ENCODE results near the gene NFIX.

The NFIX gene

DNA sequence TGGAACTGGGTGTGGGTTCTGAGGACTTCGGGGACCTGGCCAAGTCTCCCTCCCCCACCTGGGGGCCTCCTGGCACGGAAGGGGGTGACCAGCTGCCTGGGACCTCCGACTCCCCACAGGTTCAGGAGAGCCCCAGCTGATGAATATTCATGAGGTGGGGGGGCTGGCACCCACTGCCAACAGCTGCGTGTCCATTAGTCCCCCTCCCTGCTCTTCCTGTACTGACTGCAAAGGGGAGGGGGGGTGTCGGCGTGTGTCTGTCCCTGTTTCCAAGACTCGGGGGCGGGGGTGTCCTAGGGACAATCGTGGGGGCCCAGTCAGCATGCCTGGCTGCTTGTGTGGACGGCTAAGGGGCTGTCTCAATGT, 10.6 kb upstream of the NFIX start:
- in situ Hi-C loops (cut with MboI; ENCODE audit: low sequenced_read_pairs, unreplicated experiment) = no loop called here
- DNase-seq (ENCODE audit: low spot score) = no peak
- TF ChIP-seq, protein P1, sequence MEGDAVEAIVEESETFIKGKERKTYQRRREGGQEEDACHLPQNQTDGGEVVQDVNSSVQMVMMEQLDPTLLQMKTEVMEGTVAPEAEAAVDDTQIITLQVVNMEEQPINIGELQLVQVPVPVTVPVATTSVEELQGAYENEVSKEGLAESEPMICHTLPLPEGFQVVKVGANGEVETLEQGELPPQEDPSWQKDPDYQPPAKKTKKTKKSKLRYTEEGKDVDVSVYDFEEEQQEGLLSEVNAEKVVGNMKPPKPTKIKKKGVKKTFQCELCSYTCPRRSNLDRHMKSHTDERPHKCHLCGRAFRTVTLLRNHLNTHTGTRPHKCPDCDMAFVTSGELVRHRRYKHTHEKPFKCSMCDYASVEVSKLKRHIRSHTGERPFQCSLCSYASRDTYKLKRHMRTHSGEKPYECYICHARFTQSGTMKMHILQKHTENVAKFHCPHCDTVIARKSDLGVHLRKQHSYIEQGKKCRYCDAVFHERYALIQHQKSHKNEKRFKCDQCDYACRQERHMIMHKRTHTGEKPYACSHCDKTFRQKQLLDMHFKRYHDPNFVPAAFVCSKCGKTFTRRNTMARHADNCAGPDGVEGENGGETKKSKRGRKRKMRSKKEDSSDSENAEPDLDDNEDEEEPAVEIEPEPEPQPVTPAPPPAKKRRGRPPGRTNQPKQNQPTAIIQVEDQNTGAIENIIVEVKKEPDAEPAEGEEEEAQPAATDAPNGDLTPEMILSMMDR (IDR thresholded peaks at IDR 0.05; ENCODE audit: borderline replicate concordance, control extremely low read depth, extremely low read depth, insufficient read depth, missing control alignments) = no peak

DNA sequence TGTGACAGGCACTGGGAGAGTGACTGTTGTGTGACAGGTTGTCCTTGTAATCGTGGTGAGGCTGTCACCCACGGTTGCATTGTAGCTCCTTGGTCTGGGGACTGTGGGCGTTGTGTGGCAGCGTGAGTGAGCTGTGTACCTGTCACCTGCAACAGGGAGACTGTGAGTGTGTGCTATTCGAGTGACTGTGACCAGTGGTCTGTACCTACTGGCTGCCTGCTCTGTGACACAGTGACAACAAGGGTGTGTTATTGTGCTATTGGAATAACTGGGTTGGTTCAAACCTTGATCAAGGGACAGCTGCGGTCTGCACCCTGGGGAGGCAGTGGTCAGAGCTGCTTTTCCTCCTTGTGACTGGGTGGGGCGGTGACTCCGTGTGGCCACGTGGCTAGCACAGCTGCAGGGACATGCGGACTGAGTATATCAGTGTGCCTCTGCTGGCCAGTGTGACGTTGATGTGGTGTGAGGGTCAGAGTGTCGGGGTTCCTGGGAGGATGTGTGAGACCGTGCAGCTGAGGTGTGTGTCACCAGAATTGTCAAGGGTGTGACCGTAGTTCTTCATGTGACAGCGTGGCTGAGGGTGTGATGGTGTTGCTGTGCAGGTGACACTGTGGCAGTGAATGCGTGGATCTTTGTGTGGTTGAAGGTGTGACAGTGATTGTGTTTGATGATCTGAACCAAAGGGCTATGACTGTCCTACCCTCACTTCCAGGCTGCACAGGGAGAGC, 10.1 kb upstream of the NFIX start:
- no peak for DNase-seq (ENCODE audit: low spot score)
- TF ChIP-seq, protein P1 (IDR thresholded peaks at IDR 0.05; ENCODE audit: borderline replicate concordance, control extremely low read depth, extremely low read depth, insufficient read depth, missing control alignments) = no peak
- in situ Hi-C loops (cut with MboI; ENCODE audit: low sequenced_read_pairs, unreplicated experiment) = no loop called here

DNA sequence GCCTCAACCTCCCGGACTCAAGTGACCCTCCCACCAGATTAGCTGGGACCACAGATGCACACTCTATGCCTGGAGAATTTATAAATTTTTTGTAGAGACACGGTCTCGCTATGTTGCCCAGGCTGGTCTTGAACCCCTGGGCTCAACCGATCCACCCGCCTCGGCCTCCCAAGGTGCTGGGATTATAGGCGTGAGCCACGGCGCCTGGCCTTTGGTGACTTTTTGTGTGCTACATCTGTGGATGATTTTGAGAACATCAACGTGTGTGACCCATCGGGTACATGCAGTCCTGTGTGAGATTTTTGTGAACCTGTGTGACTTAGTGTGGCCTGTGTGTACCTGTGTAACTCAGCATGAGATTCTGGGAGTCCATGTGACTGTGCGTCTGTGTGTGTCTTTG, 8.5 kb upstream of the NFIX start:
- TF ChIP-seq, protein P1 (IDR thresholded peaks at IDR 0.05; ENCODE audit: borderline replicate concordance, control extremely low read depth, extremely low read depth, insufficient read depth, missing control alignments) = no peak
- in situ Hi-C loops (cut with MboI; ENCODE audit: low sequenced_read_pairs, unreplicated experiment) = no loop called here
- no peak for DNase-seq (ENCODE audit: low spot score)

DNA sequence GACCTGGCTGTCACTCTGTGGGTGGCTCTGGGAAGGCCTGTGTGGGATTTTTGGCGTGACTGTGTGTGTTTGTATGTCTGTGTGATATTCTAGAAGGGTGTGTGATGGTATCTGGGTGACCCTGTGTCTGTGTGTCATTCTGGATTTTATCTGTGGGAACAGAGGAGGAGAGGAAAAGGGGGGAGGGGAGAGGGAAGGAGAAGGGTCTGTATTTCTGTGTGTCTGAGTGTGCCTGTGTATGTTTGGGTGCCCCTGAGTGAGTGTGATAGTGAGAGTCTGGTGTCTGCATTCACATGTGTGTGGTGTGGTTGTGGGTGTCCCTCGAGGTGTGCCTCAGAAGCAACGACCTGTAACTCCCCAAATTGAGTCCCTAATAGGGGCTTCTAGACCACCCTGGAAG, 8.1 kb upstream of the NFIX start:
- in situ Hi-C loops (cut with MboI; ENCODE audit: low sequenced_read_pairs, unreplicated experiment) = no loop called here
- TF ChIP-seq, protein P1 (IDR thresholded peaks at IDR 0.05; ENCODE audit: borderline replicate concordance, control extremely low read depth, extremely low read depth, insufficient read depth, missing control alignments) = no peak
- DNase-seq (ENCODE audit: low spot score) = no peak

DNA sequence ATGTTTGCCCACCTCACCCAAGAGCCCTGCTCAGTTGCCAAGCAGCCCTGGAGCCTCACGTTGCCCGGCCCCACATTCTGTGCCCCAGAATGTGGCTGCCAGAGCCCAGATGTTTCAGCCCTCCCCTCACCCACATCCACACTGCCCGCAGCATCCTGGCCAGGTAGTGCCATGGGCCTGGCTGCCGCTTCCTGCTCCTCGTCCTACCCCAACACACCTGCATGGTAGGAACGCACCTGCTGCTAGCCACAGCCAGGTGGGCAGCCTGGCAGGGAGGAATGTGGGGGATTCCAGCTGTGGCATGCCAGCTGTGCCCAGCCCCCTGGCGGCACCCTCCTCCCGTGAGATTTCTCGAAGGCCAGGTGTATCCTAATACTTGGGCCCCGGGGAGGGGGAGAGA, 7.5 kb upstream of the NFIX start:
- TF ChIP-seq, protein P1 (IDR thresholded peaks at IDR 0.05; ENCODE audit: borderline replicate concordance, control extremely low read depth, extremely low read depth, insufficient read depth, missing control alignments) = no peak
- in situ Hi-C loops (cut with MboI; ENCODE audit: low sequenced_read_pairs, unreplicated experiment) = no loop called here
- no peak for DNase-seq (ENCODE audit: low spot score)

DNA sequence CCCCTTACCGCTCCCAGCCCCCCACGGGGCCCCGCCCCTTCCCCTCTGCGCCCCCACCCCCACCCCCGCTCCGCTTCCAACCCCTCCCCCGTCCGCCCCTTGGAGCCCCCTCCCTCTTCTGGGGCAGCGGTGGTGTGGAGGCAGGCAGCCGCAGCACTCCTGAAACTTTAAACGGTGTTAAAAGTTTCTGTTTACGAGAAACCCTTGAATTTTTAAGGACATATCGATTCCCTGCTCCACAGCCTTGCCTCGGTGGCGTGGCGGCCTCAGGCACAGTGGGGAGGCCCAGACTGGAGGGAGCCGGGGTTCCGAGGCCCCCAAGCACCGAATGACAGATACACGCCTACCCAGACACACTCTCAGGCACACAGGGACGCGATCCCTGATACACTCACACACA, 4.8 kb upstream of the NFIX start:
- in situ Hi-C loops (cut with MboI; ENCODE audit: low sequenced_read_pairs, unreplicated experiment) = no loop called here
- TF ChIP-seq, protein P1 (IDR thresholded peaks at IDR 0.05; ENCODE audit: borderline replicate concordance, control extremely low read depth, extremely low read depth, insufficient read depth, missing control alignments) = no peak
- no peak for DNase-seq (ENCODE audit: low spot score)
